ENCODE data around the gene PPM1N.

DNA sequence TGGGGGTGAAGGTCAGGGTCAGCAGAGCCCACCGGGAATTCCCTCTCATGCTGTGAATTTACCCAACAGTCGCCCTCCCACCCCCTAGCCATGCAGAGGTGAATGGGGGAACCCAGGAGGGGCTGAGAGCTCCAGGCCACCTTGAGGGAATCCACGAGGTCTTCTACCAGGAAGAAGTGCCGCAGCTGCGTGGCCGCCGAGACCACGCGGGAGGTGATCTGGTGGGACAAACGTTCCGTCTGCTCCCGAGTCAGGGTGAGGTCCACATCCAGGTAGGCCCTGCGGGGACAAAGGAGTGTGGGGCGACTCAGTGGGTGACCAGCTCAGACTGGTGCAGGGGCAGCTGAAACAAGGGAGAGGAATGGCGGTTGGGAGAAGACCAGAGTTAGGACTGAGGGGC, 9.5 kb upstream of the PPM1N start:
- no peak for TF ChIP-seq GATA2 (IDR thresholded peaks at IDR 0.05; ENCODE audit: low read depth, low read length)
- TF ChIP-seq GATA3 (IDR thresholded peaks at IDR 0.05; ENCODE audit: low read depth, low read length), result no peak

Data from SH-SY5Y (cell line).